Activated CD4-positive, CD25-positive, alpha-beta regulatory T cell treated with anti-CD3 and anti-CD28 coated beads, Interleukin-2, amount 50 U/mL, for 72 hours (primary cell): Measurements from ENCODE around the gene ILKAP.
"Not testable (repeated sequence)": the region's sequence is repeated elsewhere in the genome, so short reads cannot be mapped to it uniquely, and the experiment has no call there.

ENCODE experiments used
- DNase-seq: peaks from one replicate; pipeline ENCODE4 v3.0.0; 2021

Gene ILKAP

GRCh38 chr2:238187618-238188548, 15.6 kb downstream of the ILKAP start:
- DNase-seq: no peak

- no peak for DNase-seq
Measured at GRCh38 chr2:238183821-238184220, 19.7 kb downstream of the ILKAP start.

GRCh38 chr2:238182362-238182761, 21.1 kb downstream of the ILKAP start:
- DNase-seq: no peak

- no peak for DNase-seq
Measured at GRCh38 chr2:238180554-238180953, 22.9 kb downstream of the ILKAP start.

- no peak for DNase-seq
Measured at GRCh38 chr2:238176613-238177012, 26.9 kb downstream of the ILKAP start.

- DNase-seq: no peak
Measured at GRCh38 chr2:238174701-238175100, 28.8 kb downstream of the ILKAP start.

- no peak for DNase-seq
Measured at GRCh38 chr2:238174291-238174690, 29.2 kb downstream of the ILKAP start.

- DNase-seq: no peak
Measured at GRCh38 chr2:238173692-238174091, 29.8 kb downstream of the ILKAP start.

GRCh38 chr2:238172439-238172838, 31.1 kb downstream of the ILKAP start:
- no peak for DNase-seq

- no peak for DNase-seq
Measured at GRCh38 chr2:238171575-238172187, 31.8 kb downstream of the ILKAP start.

GRCh38 chr2:238171072-238171431, 32.4 kb downstream of the ILKAP start:
- DNase-seq: not testable (repeated sequence)

- DNase-seq: no peak
Measured at GRCh38 chr2:238170386-238171071, 33.0 kb downstream of the ILKAP start.

GRCh38 chr2:238169708-238170251, 33.7 kb downstream of the ILKAP start:
- DNase-seq: no peak

GRCh38 chr2:238169048-238169707, 34.3 kb downstream of the ILKAP start:
- DNase-seq: no peak

- no peak for DNase-seq
Measured at GRCh38 chr2:238168196-238169047, 35.1 kb downstream of the ILKAP start.

GRCh38 chr2:238167761-238168160, 35.7 kb downstream of the ILKAP start:
- no peak for DNase-seq

GRCh38 chr2:238167344-238167715, 36.2 kb downstream of the ILKAP start:
- DNase-seq: no peak

- no peak for DNase-seq
Measured at GRCh38 chr2:238166391-238167343, 36.8 kb downstream of the ILKAP start.

GRCh38 chr2:238165288-238165921, 38.1 kb downstream of the ILKAP start:
- DNase-seq: no peak

GRCh38 chr2:238164906-238165287, 38.6 kb downstream of the ILKAP start:
- DNase-seq: no peak
